ENCODE results near the gene SUCLG1.
"Not testable (repeated sequence)": the region's sequence is repeated elsewhere in the genome, so short reads cannot be mapped to it uniquely, and the experiment has no call there.

SUCLG1 gene

GRCh38 chr2:84409531-84409930 lies 49.5 kb downstream of the SUCLG1 start:
- DNase-seq = no peak

- DNase-seq = not testable (repeated sequence)
Measured at GRCh38 chr2:84402111-84402510, 57.0 kb downstream of the SUCLG1 start.

GRCh38 chr2:84399839-84400238 lies 59.2 kb downstream of the SUCLG1 start:
- DNase-seq = not testable (repeated sequence)

GRCh38 chr2:84395820-84396219 lies 63.3 kb downstream of the SUCLG1 start:
- no peak for DNase-seq

- no peak for DNase-seq
Measured at GRCh38 chr2:84394628-84395027, 64.5 kb downstream of the SUCLG1 start.

GRCh38 chr2:84393829-84394228 lies 65.3 kb downstream of the SUCLG1 start:
- DNase-seq = no peak

- no peak for DNase-seq
Measured at GRCh38 chr2:84389794-84390193, 69.3 kb downstream of the SUCLG1 start.

- no peak for DNase-seq
Measured at GRCh38 chr2:84388921-84389490, 70.1 kb downstream of the SUCLG1 start.

GRCh38 chr2:84388133-84388532 lies 70.9 kb downstream of the SUCLG1 start:
- DNase-seq = no peak

GRCh38 chr2:84386336-84387040 lies 72.6 kb downstream of the SUCLG1 start:
- no peak for DNase-seq

- DNase-seq = no peak
Measured at GRCh38 chr2:84383271-84383670, 75.8 kb downstream of the SUCLG1 start.

- no peak for DNase-seq
Measured at GRCh38 chr2:84380875-84381274, 78.2 kb downstream of the SUCLG1 start.

GRCh38 chr2:84378960-84379359 lies 80.1 kb downstream of the SUCLG1 start:
- DNase-seq = no peak

- no peak for DNase-seq
Measured at GRCh38 chr2:84375020-84375419, 84.1 kb downstream of the SUCLG1 start.

- no peak for DNase-seq
Measured at GRCh38 chr2:84373866-84374265, 85.2 kb downstream of the SUCLG1 start.

Measured in activated CD4-positive, alpha-beta T cell treated with anti-CD3 and anti-CD28 coated beads for 4 hours (primary cell).